K562 (cell line): ENCODE results near the gene DRC1. TPM values are rescaled to one million over a fixed set of nuclear protein-coding genes. Genes with fewer than 3 reads are reported as not detected.

Experiments used
- ATAC-seq: fragments of 200-7000 bp; cut with Tn5 transposase; 3 replicates; pipeline ENCODE4 v1.9.1; 2020; ENCODE audit warnings: moderate library complexity
- BruUV-seq: library from RNA; stranded (reverse); fragments of 400-500 nt; replicated peaks from 2 replicates; lab custom pipeline; 2021; lab: Mats Ljungman, UMichigan
- CTCF ChIA-PET: fragments of 300-600 bp; formaldehyde crosslinking; extraction: SDS; loops from one replicate; lab custom pipeline; 2021; ENCODE audit warnings: low intra/inter-chr PET ratio; lab: Yijun Ruan, JAX
- POLR2A ChIA-PET: fragments of 300-600, 350-650 bp; sonication (Branson Sonifier 250); formaldehyde crosslinking; extraction: SDS; loops from one replicate; lab custom pipeline; 2021; ENCODE audit warnings: antibody characterized with exemption, inconsistent platforms; lab: Yijun Ruan, JAX
- DNase-seq, 4 experiments: peaks; one replicate each; pipeline versions ENCODE4 v3.0.0 to v3.0.0-alpha.2; 2011 to 2018; ENCODE audit warnings: low spot score in 3 of 4, mixed read lengths in 3 of 4; ENCODE audit errors: extremely low read depth in 1 of 4
- FAIRE-seq: peaks from 2 replicates; lab custom pipeline; 2011; peaks lifted over from hg19 to GRCh38; lab: Jason Lieb, UNC
- H2AFZ ChIP-seq: 2 replicates; pipeline ENCODE4 v1.6.0; 2011; ENCODE audit warnings: low read depth, low read length, control low read depth, inconsistent platforms
- H3K27ac ChIP-seq: fragments of 200-600 bp; 3 replicates; pipeline ENCODE4 v1.8.0; 2011; ENCODE audit warnings: low read depth, mild to moderate bottlenecking, control low read depth, inconsistent platforms, low read length, moderate library complexity, mixed read lengths; ENCODE audit errors: extremely low read depth
- H3K27me3 ChIP-seq, 2 experiments: fragments of 300-600 bp in 1 of 2; 2 replicates in 1 of 2; 3 replicates in 1 of 2; pipeline versions ENCODE4 v1.6.0 to v1.8.0; 2011; ENCODE audit warnings: inconsistent platforms in 2 of 2, low read length in 2 of 2, mild to moderate bottlenecking in 1 of 2, mixed read lengths in 1 of 2, moderate library complexity in 1 of 2; ENCODE audit not compliant: control insufficient read depth in 2 of 2, insufficient read depth in 2 of 2
- H3K36me3 ChIP-seq: fragments of 300-600 bp; 3 replicates; pipeline ENCODE4 v1.8.0; 2011; ENCODE audit warnings: mild to moderate bottlenecking, low read length, inconsistent platforms; ENCODE audit not compliant: control insufficient read depth, insufficient read depth
- H3K4me1 ChIP-seq, 2 experiments: fragments of 200-600 bp in 1 of 2; replicated peaks in 1 of 2; 2 replicates in 1 of 2; 3 replicates in 1 of 2; pipeline versions ENCODE4 v1.5.1 to v1.8.0; 2011; ENCODE audit warnings: inconsistent platforms in 2 of 2, low read length in 2 of 2, mild to moderate bottlenecking in 1 of 2, mixed read lengths in 1 of 2, moderate library complexity in 1 of 2; ENCODE audit not compliant: control insufficient read depth in 2 of 2, insufficient read depth in 2 of 2
- H3K4me2 ChIP-seq: 2 replicates; pipeline ENCODE4 v1.6.1; 2011; ENCODE audit warnings: low read length, control low read depth, inconsistent platforms, mixed read lengths; ENCODE audit not compliant: insufficient read depth
- H3K4me3 ChIP-seq: fragments of 200-600 bp; sonication (generic), shearing (Covaris generic); 2 replicates; pipeline ENCODE4 v1.5.1; 2016; ENCODE audit warnings: control low read depth, inconsistent platforms
- H3K79me2 ChIP-seq: fragments of 200-600 bp; 3 replicates; pipeline ENCODE4 v1.8.0; 2011; ENCODE audit warnings: low read length, inconsistent platforms; ENCODE audit not compliant: control insufficient read depth, insufficient read depth
- H3K9ac ChIP-seq, 2 experiments: 2 replicates each; pipeline versions ENCODE4 v1.6.0 to v1.6.1; 2011; ENCODE audit warnings: low read depth in 2 of 2, low read length in 2 of 2, control low read depth in 1 of 2, inconsistent platforms in 1 of 2, mild to moderate bottlenecking in 1 of 2, mixed read lengths in 1 of 2; ENCODE audit not compliant: insufficient read depth in 1 of 2
- H3K9me1 ChIP-seq: one replicate; pipeline ENCODE4 v1.6.0; 2011; ENCODE audit warnings: inconsistent platforms, mild to moderate bottlenecking, low read length, moderate library complexity; ENCODE audit not compliant: control insufficient read depth, insufficient read depth
- H3K9me3 ChIP-seq: replicated peaks from 2 replicates; pipeline ENCODE4 v1.5.1; 2011; ENCODE audit warnings: low read depth, low read length, inconsistent platforms; ENCODE audit not compliant: control insufficient read depth, insufficient read depth
- H4K20me1 ChIP-seq: replicated peaks from 2 replicates; pipeline ENCODE4 v1.6.1; 2011; ENCODE audit warnings: low read length, inconsistent platforms, mixed read lengths; ENCODE audit not compliant: control insufficient read depth, insufficient read depth
- ARID1B ChIP-seq: fragments of 450-650 bp; IDR thresholded peaks from 2 replicates; pipeline ENCODE4 v1.6.1; 2016; ENCODE audit warnings: antibody characterized with exemption, mild to moderate bottlenecking, inconsistent platforms
- BMI1 ChIP-seq: fragments of 150-350 bp; IDR thresholded peaks from 2 replicates; pipeline ENCODE4 v1.6.1; 2014; ENCODE audit warnings: low read length
- CHD4 ChIP-seq: fragments of 200-600 bp; sonication (generic); IDR thresholded peaks from 3 replicates; pipeline ENCODE4 v1.6.1; 2012; ENCODE audit warnings: low read depth, mild to moderate bottlenecking, mixed read lengths, low read length, inconsistent platforms; ENCODE audit not compliant: insufficient read depth, insufficient replicate concordance, poor library complexity, severe bottlenecking
- CXXC5 ChIP-seq: fragments of 250-450 bp; sonication (Bioruptor Pico); IDR thresholded peaks from 2 replicates; pipeline ENCODE4 v1.8.0; 2022; ENCODE audit warnings: inconsistent platforms, mild to moderate bottlenecking, moderate library complexity
- ETV5 ChIP-seq: sonication (generic); formaldehyde crosslinking; IDR thresholded peaks from 2 replicates; pipeline ENCODE4 v1.4.0; 2020; ENCODE audit warnings: low read depth, mild to moderate bottlenecking, missing genetic modification reagents
- EZH2 ChIP-seq: IDR thresholded peaks from 2 replicates; pipeline ENCODE4 v1.6.1; 2012; ENCODE audit warnings: low read depth, mild to moderate bottlenecking, inconsistent platforms, low read length, borderline replicate concordance
- FOXJ2 ChIP-seq: fragments of 200-800 bp; sonication (Bioruptor generic); IDR thresholded peaks from 2 replicates; pipeline ENCODE4 v1.6.1; 2016; ENCODE audit warnings: missing genetic modification characterization, missing compliant biosample characterization
- MAFG ChIP-seq: fragments of 450-650 bp; conservative IDR thresholded peaks from 2 replicates; pipeline ENCODE4 v1.6.1; 2016; ENCODE audit warnings: missing genetic modification characterization, missing compliant biosample characterization
- MBD2 ChIP-seq: sonication (generic); IDR thresholded peaks from 2 replicates; pipeline ENCODE4 v1.6.1; 2016; ENCODE audit warnings: low read depth, borderline replicate concordance
- NFE2 ChIP-seq: IDR thresholded peaks from 2 replicates; pipeline ENCODE4 v1.6.1; 2014; ENCODE audit warnings: antibody characterized with exemption, low read depth
- NFIX ChIP-seq: fragments of 250-450 bp; sonication (Bioruptor Pico); IDR thresholded peaks from 2 replicates; pipeline ENCODE4 v1.4.0; 2020; ENCODE audit warnings: low read depth, mild to moderate bottlenecking, moderate library complexity
- RB1 ChIP-seq: fragments of 450-650 bp; IDR thresholded peaks from 2 replicates; pipeline ENCODE4 v1.6.1; 2017; ENCODE audit warnings: low read depth, mild to moderate bottlenecking
- ZNF212 ChIP-seq: fragments of 450-650 bp; formaldehyde crosslinking; IDR thresholded peaks from 2 replicates; pipeline ENCODE4 v1.4.0; 2020; ENCODE audit warnings: mild to moderate bottlenecking
- ZNF316 ChIP-seq: fragments of 450-650 bp; IDR thresholded peaks from 2 replicates; pipeline ENCODE4 v1.6.1; 2016
- ZNF436 ChIP-seq: fragments of 250-450, 450-650 bp; sonication (Bioruptor Pico); formaldehyde crosslinking; IDR thresholded peaks from 2 replicates; pipeline ENCODE4 v1.7.0; 2020; ENCODE audit warnings: mild to moderate bottlenecking
- ZNF561 ChIP-seq: fragments of 450-650 bp; formaldehyde crosslinking; conservative IDR thresholded peaks from 2 replicates; pipeline ENCODE4 v1.4.0; 2020; ENCODE audit warnings: mild to moderate bottlenecking, moderate library complexity
- ZNF778 ChIP-seq: fragments of 450-650 bp; formaldehyde crosslinking; IDR thresholded peaks from 2 replicates; pipeline ENCODE4 v1.4.0; 2020; ENCODE audit warnings: mild to moderate bottlenecking, moderate library complexity
- WGBS: fragments of 100-300 bp; shearing (Covaris generic); methylation state at CpG from one replicate; pipeline ENCODE4 v1.1.6; 2016; ENCODE audit warnings: low coverage, mixed read lengths; ENCODE audit not compliant: insufficient coverage; ENCODE audit errors: missing lambda C conversion rate; 5-methylcytosine and 5-hydroxymethylcytosine counted together
- in situ Hi-C: fragments of 300-500 bp; cut with MboI; formaldehyde crosslinking; loops from 4 replicates; pipeline ENCODE4 v1.15.0; 2018; ENCODE audit warnings: inconsistent platforms, mixed read lengths
- intact Hi-C: fragments of 100-400 bp; cut with micrococcal nuclease; formaldehyde crosslinking; loops from 2 replicates; pipeline ENCODE4 v1.14.2; 2022
- polyA plus RNA-seq, 8 experiments: library from polyadenylated mRNA; depleted of rRNA in 4 of 8; stranded (reverse) in 5 of 8; unstranded in 3 of 8; fragments of >200 nt; fragmentation: Nextera tagmentation in 2 of 8; fragmentation: Illumina TruSeq in 1 of 8; extraction: Ambion mirVana in 2 of 8; extraction: Trizol in 1 of 8; gene quantifications; 2 replicates each; pipeline versions ENCODE4 v1.2.1 to v1.2.3, GENCODE V29; 2011 to 2014; ENCODE audit warnings: inconsistent platforms in 1 of 8, missing spikeins in 1 of 8
- total RNA-seq, 7 experiments: library from RNA; depleted of rRNA in 6 of 7; stranded (reverse); fragments of >200 nt in 6 of 7; fragmentation: Illumina TruSeq in 2 of 7; extraction: Trizol in 2 of 7; gene quantifications; 2 replicates each; pipeline versions ENCODE4 v1.2.1 to v1.2.3, GENCODE V29; 2011 to 2021; ENCODE audit warnings: low replicate concordance in 1 of 7
- TF ChIP-seq, protein P1 (sequence below): fragments of 450-650 bp; IDR thresholded peaks from one replicate; pipeline ENCODE4 v1.6.1; 2018; ENCODE audit warnings: mild to moderate bottlenecking, moderate library complexity; ENCODE audit not compliant: partially characterized antibody
- TF ChIP-seq, protein P2 (sequence below): sonication (generic); IDR thresholded peaks from 2 replicates; pipeline ENCODE4 v1.6.1; 2016

The DRC1 gene
- total and polyA plus RNA-seq, 9 of the 15 experiments (the other 6 are each of a cell fraction or from before 2014, with no cell fraction given): 0.07 to 0.10 TPM; not detected in 7

DNA sequence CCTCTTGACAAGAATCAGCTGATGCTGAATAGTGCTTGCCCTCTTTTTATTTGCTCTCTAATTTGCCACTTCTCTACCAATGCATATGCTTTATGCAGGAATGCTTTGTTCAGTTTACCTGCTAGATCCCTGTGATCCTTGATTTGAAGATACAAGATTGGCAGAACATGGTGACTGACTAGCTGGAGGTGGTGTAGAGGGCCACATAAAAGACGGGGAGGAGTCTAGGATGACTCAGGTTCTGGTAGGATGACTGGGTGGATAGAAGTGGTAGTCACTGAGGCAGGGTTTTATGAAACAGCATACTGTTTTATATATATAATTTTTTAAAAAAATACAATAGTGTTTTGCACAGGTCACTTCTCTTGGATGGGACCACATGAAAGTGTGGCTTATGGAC, 48.8 kb upstream of the DRC1 start:
- H4K20me1 ChIP-seq: no peaks in the 10 kb centered on the region
- in situ Hi-C loops: no loop called here
- H3K9ac ChIP-seq: no peak overlapping the region
- peaks cover 34% of the 10 kb centered on the region for H3K36me3 ChIP-seq
- BruUV-seq: no TSS peak
- WGBS: 17% methylated on average over 1 of the region's 1 CpG
- POLR2A ChIA-PET: interaction anchor here (0.6 to 8.0 kb wide), 5 partner anchors 6 to 681 kb away, joined by 3 to 64 read pairs (median 3); partner anchors contain the start of genes ADGRF3 and SELENOI
- no peak overlapping the region for H2AFZ ChIP-seq
- H3K27ac ChIP-seq: peak overlapping the region; percentile 21; the same call in 2 of the 3 replicates
- no peaks in the 10 kb centered on the region for H3K27me3 ChIP-seq
- no peak overlapping the region for H3K4me3 ChIP-seq
- no peak for FAIRE-seq
- no peaks in the 10 kb centered on the region; the same call in 1 of the 2 replicates for H3K9me3 ChIP-seq
- peak in 2 of 4 experiments; percentile 46 to 65 for DNase-seq
- peak; percentile 49 for ATAC-seq
- H3K4me2 ChIP-seq: no peak overlapping the region
- H3K79me2 ChIP-seq: peaks cover 99% of the 10 kb centered on the region
- peaks cover 39 to 56% of the 10 kb centered on the region in 2 experiments for H3K4me1 ChIP-seq
- no peaks in the 10 kb centered on the region for H3K9me1 ChIP-seq
- intact Hi-C loops: no loop called here
- CTCF ChIA-PET: no interaction called here
- TF ChIP-seq ZNF212 (no peak), EZH2 (no peak), RB1 (no peak), NFIX (CRISPR knock-in tag) (no peak), ZNF561 (CRISPR knock-in tag) (no peak), ZNF316 (peak; percentile 73), ARID1B (peak; percentile 22; the same call in 1 of the 2 replicates), MAFG (tag) (peak; percentile 31; the same call in 1 of the 2 replicates), MBD2 (no peak), FOXJ2 (tag) (no peak), CXXC5 (CRISPR knock-in tag) (no peak), NFE2 (peak; percentile 83), ETV5 (CRISPR knock-in tag) (no peak), ZNF778 (CRISPR knock-in tag) (no peak), ZNF436 (CRISPR knock-in tag) (no peak), CHD4 (no peak), BMI1 (no peak)
- TF ChIP-seq, protein P1, sequence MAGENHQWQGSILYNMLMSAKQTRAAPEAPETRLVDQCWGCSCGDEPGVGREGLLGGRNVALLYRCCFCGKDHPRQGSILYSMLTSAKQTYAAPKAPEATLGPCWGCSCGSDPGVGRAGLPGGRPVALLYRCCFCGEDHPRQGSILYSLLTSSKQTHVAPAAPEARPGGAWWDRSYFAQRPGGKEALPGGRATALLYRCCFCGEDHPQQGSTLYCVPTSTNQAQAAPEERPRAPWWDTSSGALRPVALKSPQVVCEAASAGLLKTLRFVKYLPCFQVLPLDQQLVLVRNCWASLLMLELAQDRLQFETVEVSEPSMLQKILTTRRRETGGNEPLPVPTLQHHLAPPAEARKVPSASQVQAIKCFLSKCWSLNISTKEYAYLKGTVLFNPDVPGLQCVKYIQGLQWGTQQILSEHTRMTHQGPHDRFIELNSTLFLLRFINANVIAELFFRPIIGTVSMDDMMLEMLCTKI: no peak
- TF ChIP-seq, protein P2, sequence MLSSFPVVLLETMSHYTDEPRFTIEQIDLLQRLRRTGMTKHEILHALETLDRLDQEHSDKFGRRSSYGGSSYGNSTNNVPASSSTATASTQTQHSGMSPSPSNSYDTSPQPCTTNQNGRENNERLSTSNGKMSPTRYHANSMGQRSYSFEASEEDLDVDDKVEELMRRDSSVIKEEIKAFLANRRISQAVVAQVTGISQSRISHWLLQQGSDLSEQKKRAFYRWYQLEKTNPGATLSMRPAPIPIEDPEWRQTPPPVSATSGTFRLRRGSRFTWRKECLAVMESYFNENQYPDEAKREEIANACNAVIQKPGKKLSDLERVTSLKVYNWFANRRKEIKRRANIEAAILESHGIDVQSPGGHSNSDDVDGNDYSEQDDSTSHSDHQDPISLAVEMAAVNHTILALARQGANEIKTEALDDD: peak; percentile 87
